Measurements from ENCODE around the gene TBC1D9B. TPM values are rescaled to one million over a fixed set of nuclear protein-coding genes. Genes with fewer than 3 reads are reported as not detected.

Gene TBC1D9B
- total RNA-seq, 1 donor from 2014 or later = 94.0 TPM

DNA sequence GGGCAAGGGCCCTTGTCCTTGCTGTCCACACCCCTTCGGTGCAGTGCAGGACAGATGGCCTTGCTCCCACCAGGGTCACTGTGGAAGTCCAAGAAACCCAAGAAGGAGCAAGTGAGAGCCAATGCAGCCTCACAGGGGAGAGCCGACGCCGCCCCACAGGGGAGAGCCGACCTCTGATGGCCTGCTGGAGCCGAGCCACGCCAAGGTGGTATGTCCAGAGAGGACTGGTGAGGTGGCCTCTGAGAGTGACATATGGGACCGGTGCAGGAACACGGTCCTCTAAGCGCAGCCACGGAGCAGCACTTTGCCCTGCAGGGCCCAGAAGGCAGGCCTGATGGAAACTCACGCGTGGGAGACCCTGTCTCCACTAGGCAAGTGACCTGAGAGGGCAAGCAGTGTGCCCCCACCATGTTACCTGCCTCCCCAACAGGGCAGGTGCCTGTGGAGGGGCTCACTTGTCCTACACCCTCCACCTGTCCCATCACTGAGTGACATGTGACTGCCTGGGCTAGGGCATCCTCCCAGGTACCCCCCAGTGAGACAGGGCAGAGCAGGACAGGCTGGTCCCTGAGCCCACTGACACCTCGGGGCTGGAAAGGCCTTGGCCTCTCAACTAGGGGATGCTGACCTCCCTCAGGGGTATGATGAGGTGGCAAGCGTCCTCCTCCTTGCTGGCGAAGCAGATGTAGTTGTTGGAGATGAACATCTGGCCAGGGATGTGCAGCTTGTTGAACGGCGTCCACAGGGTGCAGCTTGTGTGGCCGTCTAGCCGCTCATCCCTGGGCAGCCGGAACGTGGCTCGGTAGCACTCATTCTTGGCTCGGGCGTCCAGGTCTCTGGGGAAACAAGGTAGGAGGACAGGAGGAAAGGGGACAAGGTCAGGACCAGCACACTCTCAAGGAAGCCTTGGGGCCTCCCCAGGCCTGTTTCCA lies 16.7 kb downstream of the TBC1D9B start:
- Histone ChIP-seq H3K27ac (no peak overlapping the region), H3K27me3 (ENCODE audit: low read depth) (no peaks in the 10 kb centered on the region), H3K9me3 (no peaks in the 10 kb centered on the region), H3K4me1 (no peaks in the 10 kb centered on the region), H3K4me3 (no peak overlapping the region), H3K36me3 (peaks cover 100% of the 10 kb centered on the region)
- DNase-seq (no peak), ATAC-seq (no peak)
- intact Hi-C loops (cut with DNase I) = no loop called here
- TF ChIP-seq, protein P1, sequence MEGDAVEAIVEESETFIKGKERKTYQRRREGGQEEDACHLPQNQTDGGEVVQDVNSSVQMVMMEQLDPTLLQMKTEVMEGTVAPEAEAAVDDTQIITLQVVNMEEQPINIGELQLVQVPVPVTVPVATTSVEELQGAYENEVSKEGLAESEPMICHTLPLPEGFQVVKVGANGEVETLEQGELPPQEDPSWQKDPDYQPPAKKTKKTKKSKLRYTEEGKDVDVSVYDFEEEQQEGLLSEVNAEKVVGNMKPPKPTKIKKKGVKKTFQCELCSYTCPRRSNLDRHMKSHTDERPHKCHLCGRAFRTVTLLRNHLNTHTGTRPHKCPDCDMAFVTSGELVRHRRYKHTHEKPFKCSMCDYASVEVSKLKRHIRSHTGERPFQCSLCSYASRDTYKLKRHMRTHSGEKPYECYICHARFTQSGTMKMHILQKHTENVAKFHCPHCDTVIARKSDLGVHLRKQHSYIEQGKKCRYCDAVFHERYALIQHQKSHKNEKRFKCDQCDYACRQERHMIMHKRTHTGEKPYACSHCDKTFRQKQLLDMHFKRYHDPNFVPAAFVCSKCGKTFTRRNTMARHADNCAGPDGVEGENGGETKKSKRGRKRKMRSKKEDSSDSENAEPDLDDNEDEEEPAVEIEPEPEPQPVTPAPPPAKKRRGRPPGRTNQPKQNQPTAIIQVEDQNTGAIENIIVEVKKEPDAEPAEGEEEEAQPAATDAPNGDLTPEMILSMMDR (IDR thresholded peaks at IDR 0.05) = no peak

DNA sequence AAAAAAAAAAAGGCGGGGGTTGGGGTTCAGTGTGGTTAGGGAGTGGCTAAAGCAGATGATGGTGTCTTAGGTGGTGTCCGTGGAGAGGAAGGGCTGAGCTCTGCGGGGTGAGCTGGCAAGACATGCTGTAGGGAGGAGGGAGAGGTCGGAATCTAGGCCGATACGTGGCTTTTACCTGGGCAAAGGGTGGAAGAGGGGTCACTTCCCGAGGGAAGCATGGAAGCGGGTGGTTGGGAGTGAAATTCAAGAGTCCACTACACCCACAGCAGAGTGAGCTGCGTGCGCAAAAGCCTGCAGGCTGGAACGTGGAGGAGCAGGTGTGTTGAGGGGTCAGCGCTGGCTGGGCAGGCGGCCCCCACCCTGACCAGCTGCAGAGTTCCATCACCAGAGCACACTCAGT lies 17.8 kb downstream of the TBC1D9B start:
- ATAC-seq (no peak), DNase-seq (no peak)
- Histone ChIP-seq H3K36me3 (peaks cover 97% of the 10 kb centered on the region), H3K9me3 (no peaks in the 10 kb centered on the region), H3K4me3 (no peak overlapping the region), H3K4me1 (no peaks in the 10 kb centered on the region), H3K27me3 (ENCODE audit: low read depth) (no peaks in the 10 kb centered on the region), H3K27ac (no peak overlapping the region)
- TF ChIP-seq, protein P1 (IDR thresholded peaks at IDR 0.05) = no peak
- intact Hi-C loops (cut with DNase I) = no loop called here

DNA sequence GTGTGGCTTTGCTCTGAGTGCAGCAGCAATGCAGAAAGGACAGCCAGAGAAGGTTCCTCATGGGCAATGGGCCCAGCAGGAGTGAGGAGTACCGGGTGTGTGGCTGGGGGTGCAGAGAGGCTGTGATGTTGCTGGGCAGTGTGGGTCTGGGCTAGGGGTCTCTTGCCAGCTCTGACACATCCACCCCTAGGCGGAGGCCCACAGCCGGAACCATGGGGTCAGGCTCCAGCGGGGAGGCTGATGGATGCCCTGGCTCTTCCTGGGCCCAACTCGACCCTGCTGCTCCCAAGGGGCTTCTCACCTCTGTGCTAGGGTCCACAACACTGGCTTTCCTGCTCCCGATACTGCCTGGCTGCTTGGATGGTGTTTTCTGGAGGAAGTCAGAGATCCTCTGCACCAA lies 19.9 kb downstream of the TBC1D9B start:
- Histone ChIP-seq H3K4me3 (no peak overlapping the region), H3K27ac (no peak overlapping the region), H3K4me1 (no peaks in the 10 kb centered on the region), H3K27me3 (ENCODE audit: low read depth) (no peaks in the 10 kb centered on the region), H3K9me3 (peaks cover 11% of the 10 kb centered on the region), H3K36me3 (peaks cover 92% of the 10 kb centered on the region)
- TF ChIP-seq, protein P1 (IDR thresholded peaks at IDR 0.05) = no peak
- ATAC-seq (no peak), DNase-seq (no peak)
- intact Hi-C loops (cut with DNase I) = no loop called here

DNA sequence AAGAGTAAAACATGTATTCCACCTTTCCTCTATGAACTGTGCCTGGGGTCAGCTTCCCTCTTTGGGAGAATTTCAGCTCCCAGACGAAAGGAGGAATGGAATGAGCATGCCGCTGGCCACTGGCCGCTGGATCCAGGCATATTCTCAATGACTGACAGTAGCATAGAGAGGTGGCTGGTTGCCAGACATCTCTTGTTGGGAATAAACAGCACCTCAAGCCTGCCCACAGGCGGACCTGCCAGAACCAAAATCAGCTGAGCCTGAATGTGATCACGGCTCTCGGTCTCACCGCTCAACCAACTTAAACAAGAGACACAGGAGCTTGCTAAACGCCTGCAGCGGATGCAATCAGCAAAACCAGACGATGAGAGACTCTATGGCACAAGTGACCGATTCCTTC lies 20.6 kb downstream of the TBC1D9B start:
- no peaks in the 10 kb centered on the region for H3K27me3 ChIP-seq (ENCODE audit: low read depth)
- DNase-seq (no peak), ATAC-seq (no peak)
- H3K27ac ChIP-seq = no peak overlapping the region
- peaks cover 89% of the 10 kb centered on the region for H3K36me3 ChIP-seq
- no peak overlapping the region for H3K4me3 ChIP-seq
- intact Hi-C loops (cut with DNase I) = no loop called here
- no peaks in the 10 kb centered on the region for H3K4me1 ChIP-seq
- TF ChIP-seq, protein P1 (IDR thresholded peaks at IDR 0.05) = no peak
- peaks cover 18% of the 10 kb centered on the region for H3K9me3 ChIP-seq

DNA sequence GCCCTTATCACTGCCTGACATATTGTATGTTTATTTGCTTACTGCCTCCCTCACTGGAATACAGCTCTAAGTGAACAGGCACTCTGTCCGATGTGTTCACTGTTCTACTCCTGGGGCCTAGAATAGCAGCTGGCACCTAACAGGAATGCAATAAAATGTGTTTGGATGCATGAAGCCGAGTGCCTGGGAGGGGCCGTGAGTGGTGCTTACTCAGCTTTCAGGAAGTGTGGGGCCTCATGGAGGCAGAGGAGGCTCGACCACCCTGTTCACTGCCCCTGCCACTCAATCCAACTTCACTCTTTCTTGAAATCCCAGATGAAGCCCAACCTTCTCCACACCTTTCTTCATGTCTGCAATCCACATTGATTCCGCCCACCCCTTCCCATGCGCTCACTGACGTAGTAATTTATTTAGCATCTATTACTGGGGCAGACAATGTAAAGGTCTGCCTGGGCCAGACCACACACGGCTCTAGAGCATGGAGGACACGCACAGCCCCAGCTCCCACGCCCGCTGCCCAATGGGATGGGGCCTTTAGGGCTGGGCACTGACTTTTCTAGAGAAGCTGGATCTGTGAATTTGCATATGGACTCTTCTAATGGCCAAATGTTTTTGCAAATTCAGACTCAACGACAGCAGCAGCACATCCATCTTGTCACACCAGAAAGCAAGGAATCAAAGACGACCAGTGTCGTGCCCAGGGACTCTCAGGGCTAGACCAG lies 21.3 kb downstream of the TBC1D9B start:
- Histone ChIP-seq H3K27me3 (ENCODE audit: low read depth) (no peaks in the 10 kb centered on the region), H3K4me3 (no peak overlapping the region), H3K36me3 (peaks cover 83% of the 10 kb centered on the region), H3K4me1 (no peaks in the 10 kb centered on the region), H3K9me3 (peaks cover 18% of the 10 kb centered on the region), H3K27ac (no peak overlapping the region)
- TF ChIP-seq, protein P1 (IDR thresholded peaks at IDR 0.05) = no peak
- ATAC-seq (no peak), DNase-seq (no peak)
- intact Hi-C loops (cut with DNase I) = no loop called here

Measured in lower lobe of right lung (tissue), 2 donors.